Stimulated activated CD8-positive, alpha-beta memory T cell treated with anti-CD3 and anti-CD28 coated beads, Interleukin-7, amount 100 ng/mL, for 48 hours (primary cell): Measurements from ENCODE around the gene FECH.
"Not testable (repeated sequence)": the region's sequence is repeated elsewhere in the genome, so short reads cannot be mapped to it uniquely, and the experiment has no call there.

Source experiments
- DNase-seq, 2 donors: peaks; one replicate each; pipeline ENCODE4 v3.0.0-alpha.2; 2020; ENCODE audit warnings: low read depth in 1 of 2; ENCODE audit errors: extremely low read depth in 1 of 2

FECH gene

GRCh38 chr18:57586251-57587049, at the start of gene FECH:
TSS of gene FECH (minus strand) at chr18:57586702. CDS start at chr18:57586620, 82 bp downstream.
- DNase-seq, result peak; percentile 38 to 39

GRCh38 chr18:57635003-57635822, 48.7 kb upstream of the FECH start:
- DNase-seq, result no peak

GRCh38 chr18:57631697-57632096, 45.2 kb upstream of the FECH start:
- no peak for DNase-seq

GRCh38 chr18:57630754-57631595, 44.5 kb upstream of the FECH start:
- no peak for DNase-seq

- peak; percentile 83 to 90 for DNase-seq
These were observed 43.7 kb upstream of the FECH start for GRCh38 chr18:57630002-57630753.

- DNase-seq, result no peak
These were observed 42.9 kb upstream of the FECH start for GRCh38 chr18:57629422-57629821.

- no peak for DNase-seq
These were observed 41.0 kb upstream of the FECH start for GRCh38 chr18:57627488-57627887.

- no peak for DNase-seq
These were observed 38.5 kb upstream of the FECH start for GRCh38 chr18:57624988-57625387.

GRCh38 chr18:57621246-57621604, 34.7 kb upstream of the FECH start:
- no peak for DNase-seq

GRCh38 chr18:57619876-57620275, 33.4 kb upstream of the FECH start:
- DNase-seq, result no peak

GRCh38 chr18:57618910-57619309, 32.4 kb upstream of the FECH start:
- no peak for DNase-seq

GRCh38 chr18:57603871-57604270, 17.4 kb upstream of the FECH start:
- DNase-seq, result no peak

- no peak for DNase-seq
These were observed 8.8 kb upstream of the FECH start for GRCh38 chr18:57595347-57595746.

- DNase-seq, result not testable (repeated sequence)
These were observed 6.2 kb upstream of the FECH start for GRCh38 chr18:57592716-57593115.

- no peak for DNase-seq
These were observed 2.7 kb upstream of the FECH start for GRCh38 chr18:57589161-57589560.

GRCh38 chr18:57587098-57587661, 678 bp upstream of the FECH start:
- DNase-seq, result no peak

- DNase-seq, result no peak
These were observed 649 bp downstream of the FECH start for GRCh38 chr18:57585855-57586250.

- DNase-seq, result no peak
These were observed 1.1 kb downstream of the FECH start for GRCh38 chr18:57585421-57585820.

- DNase-seq, result no peak
These were observed 2.1 kb downstream of the FECH start for GRCh38 chr18:57584444-57584843.

GRCh38 chr18:57583297-57583835, 3.1 kb downstream of the FECH start:
- DNase-seq, result no peak
